ENCODE data around the gene EPN2. TPM values are rescaled to one million over a fixed set of nuclear protein-coding genes. Genes with fewer than 3 reads are reported as not detected.

EPN2 gene
- total RNA-seq, 2 experiments from 2014 or later, result 6.3 to 7.7 TPM

DNA sequence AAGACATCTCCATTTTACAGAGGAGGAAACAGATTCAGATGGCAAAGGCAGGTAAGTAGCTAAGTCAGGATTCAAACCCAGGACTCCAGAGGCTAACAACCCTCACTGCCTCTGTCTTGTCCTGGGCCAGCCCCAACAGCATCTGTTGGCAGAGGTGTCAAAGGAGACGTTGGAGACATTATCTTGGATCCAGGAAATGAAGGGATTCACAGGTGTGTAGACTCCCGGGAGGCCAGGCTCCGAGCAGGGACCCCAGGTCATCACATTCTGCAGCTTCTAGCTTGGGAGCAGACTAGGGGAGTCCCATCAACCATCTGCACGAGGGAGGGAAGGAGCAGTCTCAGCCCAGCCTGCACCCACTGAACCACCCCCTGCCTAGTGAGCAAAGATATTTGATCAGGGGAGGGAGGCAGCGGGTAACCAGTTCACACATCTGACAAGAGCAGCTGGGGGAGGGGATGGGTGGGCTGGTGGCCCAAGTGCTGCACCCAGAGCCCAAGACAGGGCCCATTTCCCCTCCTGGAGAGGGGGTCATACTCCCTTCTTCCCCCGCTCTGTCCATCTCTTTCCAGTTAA is 126.4 kb downstream of the EPN2 start:
- Mint-ChIP-seq H3K27me3 (peaks cover 17% of the 10 kb centered on the region), H3K4me3 (peak overlapping the region; percentile 4), H3K4me1 (peaks cover 37% of the 10 kb centered on the region), H3K9me3 (no peaks in the 10 kb centered on the region), H3K36me3 (ENCODE audit: low read depth) (no peaks in the 10 kb centered on the region), H3K27ac (no peak overlapping the region)
- ChIA-PET CTCF (interaction anchor here (0.7 to 5.6 kb wide), 27 partner anchors 9 to 398 kb away, joined by 3 to 128 read pairs (median 6); partner anchors contain the start of gene MAPK7), POLR2A (interaction anchor here (0.6 to 2.3 kb wide), 7 partner anchors 15 to 403 kb away, joined by 3 to 27 read pairs (median 3); partner anchors contain the start of gene MAPK7)
- no peak for DNase-seq

- Mint-ChIP-seq H3K27me3 (peaks cover 8% of the 10 kb centered on the region), H3K27ac (no peak overlapping the region), H3K4me1 (peaks cover 50% of the 10 kb centered on the region), H3K9me3 (no peaks in the 10 kb centered on the region), H3K36me3 (ENCODE audit: low read depth) (no peaks in the 10 kb centered on the region), H3K4me3 (no peak overlapping the region)
- CTCF ChIA-PET, result interaction anchor here (0.7 to 5.6 kb wide), 9 partner anchors 14 to 283 kb away, joined by 3 to 128 read pairs (median 4); partner anchors contain the start of genes ALDH3A2 and MAPK7
- no peak for DNase-seq
- POLR2A ChIA-PET, result interaction anchor here (0.8 to 3.2 kb wide), 3 partner anchors 13 to 82 kb away, joined by 3 to 20 read pairs (median 3); partner anchors contain the start of gene MAPK7
Measured at GRCh38 chr17:19364699-19365498, 127.7 kb downstream of the EPN2 start.

GRCh38 chr17:19365499-19365817 is 128.3 kb downstream of the EPN2 start:
- peaks cover 8% of the 10 kb centered on the region for H3K27me3 Mint-ChIP-seq
- H3K4me3 Mint-ChIP-seq, result no peak overlapping the region
- ChIA-PET POLR2A (interaction anchor here (1.5 to 3.2 kb wide), 2 partner anchors 12 to 82 kb away, joined by 3 to 20 read pairs; partner anchors contain the start of gene MAPK7), CTCF (interaction anchor here (0.7 to 5.6 kb wide), 8 partner anchors 13 to 282 kb away, joined by 3 to 128 read pairs (median 4); partner anchors contain the start of genes ALDH3A2, MAPK7 and RNF112)
- no peak overlapping the region for H3K27ac Mint-ChIP-seq
- H3K4me1 Mint-ChIP-seq, result peaks cover 56% of the 10 kb centered on the region
- no peak for DNase-seq
- no peaks in the 10 kb centered on the region for H3K9me3 Mint-ChIP-seq
- no peaks in the 10 kb centered on the region for H3K36me3 Mint-ChIP-seq (ENCODE audit: low read depth)

GRCh38 chr17:19365833-19366636 is 128.9 kb downstream of the EPN2 start:
- ChIA-PET POLR2A (interaction anchor here (1.5 to 3.2 kb wide), 2 partner anchors 12 to 81 kb away, joined by 3 to 20 read pairs; partner anchors contain the start of gene MAPK7), CTCF (interaction anchor here (0.7 to 5.6 kb wide), 7 partner anchors 12 to 282 kb away, joined by 3 to 128 read pairs (median 4); partner anchors contain the start of genes ALDH3A2, MAPK7 and RNF112)
- H3K4me3 Mint-ChIP-seq, result no peak overlapping the region
- H3K27me3 Mint-ChIP-seq, result peaks cover 8% of the 10 kb centered on the region
- no peaks in the 10 kb centered on the region for H3K36me3 Mint-ChIP-seq (ENCODE audit: low read depth)
- no peak overlapping the region for H3K27ac Mint-ChIP-seq
- H3K9me3 Mint-ChIP-seq, result no peaks in the 10 kb centered on the region
- no peak for DNase-seq
- peaks cover 62% of the 10 kb centered on the region for H3K4me1 Mint-ChIP-seq

GRCh38 chr17:19366637-19366972 is 129.4 kb downstream of the EPN2 start:
- Mint-ChIP-seq H3K9me3 (no peaks in the 10 kb centered on the region), H3K4me3 (no peak overlapping the region), H3K4me1 (peaks cover 65% of the 10 kb centered on the region), H3K27ac (no peak overlapping the region), H3K36me3 (ENCODE audit: low read depth) (no peaks in the 10 kb centered on the region), H3K27me3 (peaks cover 5% of the 10 kb centered on the region)
- ChIA-PET CTCF (interaction anchor here (1.1 to 5.6 kb wide), 2 partner anchors 44 to 80 kb away, joined by 3 to 128 read pairs; partner anchors contain the start of gene RNF112), POLR2A (interaction anchor here (3.2 kb wide), 1 partner anchor 11 kb away, joined by 20 read pairs; the partner anchor contains the start of gene MAPK7)
- no peak for DNase-seq

DNA sequence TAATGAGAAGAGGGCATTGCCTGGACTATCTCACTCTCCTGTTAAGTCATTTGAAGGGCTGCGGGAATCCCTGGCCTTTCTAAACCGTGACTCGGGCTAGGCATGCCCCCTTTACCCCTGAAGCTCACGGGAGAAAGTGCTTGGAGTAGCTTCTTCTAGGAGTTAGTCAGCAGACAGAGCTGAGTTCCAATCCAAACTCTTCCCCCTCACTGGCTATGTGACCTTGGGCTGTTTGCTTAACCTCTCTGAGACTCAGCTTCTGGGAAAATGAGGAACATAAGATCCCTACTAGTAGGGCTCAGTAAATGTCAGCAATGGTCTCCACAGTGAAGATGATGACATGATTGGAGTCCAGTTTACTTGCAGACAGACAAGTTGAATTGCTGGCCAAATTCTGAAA is 131.1 kb downstream of the EPN2 start:
- Mint-ChIP-seq H3K27ac (no peak overlapping the region), H3K4me1 (peaks cover 67% of the 10 kb centered on the region), H3K4me3 (no peak overlapping the region), H3K9me3 (no peaks in the 10 kb centered on the region), H3K36me3 (ENCODE audit: low read depth) (no peaks in the 10 kb centered on the region), H3K27me3 (peaks cover 5% of the 10 kb centered on the region)
- no peak for DNase-seq
- CTCF ChIA-PET, result interaction anchor here (1.5 to 3.0 kb wide), 3 partner anchors 10 to 79 kb away, joined by 5 to 24 read pairs (median 9); partner anchors contain the start of gene MAPK7
- POLR2A ChIA-PET, result interaction anchor here (2.9 kb wide), 1 partner anchor 10 kb away, joined by 50 read pairs; the partner anchor contains the start of gene MAPK7

DNA sequence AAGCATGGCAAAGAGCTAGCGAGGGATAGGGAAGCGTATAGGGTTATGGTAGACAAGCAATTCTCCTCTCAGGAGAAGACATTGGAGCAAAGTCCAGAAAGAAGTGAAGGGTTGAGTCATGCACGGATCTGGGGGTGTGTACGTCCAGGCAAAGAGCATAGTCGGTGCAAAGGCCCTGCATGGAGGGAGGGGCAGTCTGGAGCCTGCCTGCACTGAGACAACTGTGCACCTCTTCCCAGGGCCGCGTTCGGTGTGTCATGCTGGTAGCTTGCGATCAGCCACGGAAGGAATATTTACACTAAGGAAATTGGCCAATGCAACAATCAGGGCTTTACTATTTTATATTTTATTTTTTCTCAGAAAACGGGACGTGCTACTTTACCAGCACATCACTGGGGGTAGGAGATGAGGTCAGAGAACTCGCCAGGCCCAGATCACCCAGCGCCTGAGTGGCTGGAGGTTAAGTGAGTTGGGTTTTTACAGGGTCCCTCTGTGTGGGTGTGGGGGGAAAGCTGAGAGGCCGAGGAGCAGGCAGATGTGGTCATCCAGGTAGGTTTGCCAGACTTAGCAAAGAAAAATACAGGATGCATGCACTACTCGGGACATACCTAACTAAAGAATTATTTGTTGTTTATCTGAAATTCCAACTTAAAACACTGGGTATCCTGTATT is 132.1 kb downstream of the EPN2 start:
- Mint-ChIP-seq H3K27ac (peak overlapping the region; percentile 96), H3K4me1 (peaks cover 70% of the 10 kb centered on the region), H3K36me3 (ENCODE audit: low read depth) (no peaks in the 10 kb centered on the region), H3K9me3 (no peaks in the 10 kb centered on the region), H3K4me3 (no peak overlapping the region), H3K27me3 (peaks cover under 1% of the 10 kb centered on the region)
- POLR2A ChIA-PET, result interaction anchor here (2.9 kb wide), 1 partner anchor 9 kb away, joined by 50 read pairs; the partner anchor contains the start of gene MAPK7
- CTCF ChIA-PET, result interaction anchor here (1.0 to 3.0 kb wide), 5 partner anchors 9 to 78 kb away, joined by 4 to 24 read pairs (median 5); partner anchors contain the start of gene MAPK7
- no peak for DNase-seq

DNA sequence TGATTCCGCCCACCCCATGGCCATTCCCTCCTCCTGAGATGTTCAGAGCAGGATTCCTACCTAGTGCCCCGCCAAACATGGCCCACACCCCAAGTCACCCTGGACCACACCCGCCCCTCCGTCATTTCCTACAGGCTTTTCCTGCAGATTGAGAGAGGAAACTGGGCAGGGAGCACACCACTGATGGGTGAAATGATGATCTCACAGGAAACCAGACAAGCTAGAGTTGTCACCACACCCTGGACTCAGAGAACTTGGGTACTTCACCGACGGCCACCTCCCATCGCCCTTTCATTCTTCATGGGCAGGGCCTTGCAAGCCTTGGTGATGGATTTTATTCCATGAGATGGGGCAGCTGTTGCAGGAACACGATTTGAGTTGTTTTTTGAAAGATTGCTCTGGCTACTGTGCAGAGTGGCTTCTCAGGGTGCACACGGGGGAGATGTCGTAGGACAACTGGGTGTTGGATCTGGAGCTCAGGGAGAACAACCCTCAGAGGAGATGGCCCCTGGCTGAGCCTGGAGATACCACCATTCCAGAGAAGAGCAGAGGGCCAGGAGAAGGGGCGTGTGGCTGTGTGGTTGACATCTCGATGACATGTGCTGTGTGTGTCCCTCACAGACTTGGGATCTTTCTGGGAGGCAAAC is 132.8 kb downstream of the EPN2 start:
- peak; percentile 73 for DNase-seq

DNA sequence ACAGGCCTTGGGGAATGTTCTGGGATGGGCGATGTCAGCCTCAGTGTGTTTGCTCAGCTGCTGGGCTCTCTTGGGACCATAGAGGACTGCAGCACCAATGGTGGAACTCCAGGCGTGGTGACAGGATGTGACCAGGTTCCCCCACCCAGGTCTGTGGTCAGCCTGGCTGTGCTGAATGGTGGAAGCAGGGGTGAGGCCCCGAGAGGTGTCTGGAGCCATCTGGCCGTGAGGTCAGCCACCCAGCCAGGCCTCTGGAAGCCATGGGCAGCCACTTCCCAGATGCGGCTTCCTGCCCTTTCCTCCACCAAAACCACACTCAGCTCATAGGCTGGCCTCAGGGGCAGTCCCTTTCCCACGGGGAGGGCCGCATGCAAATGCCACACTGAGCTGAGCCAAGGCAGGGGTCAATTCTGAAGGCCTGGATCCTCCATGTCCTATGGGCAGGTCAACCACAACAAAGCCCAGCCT is 133.4 kb downstream of the EPN2 start:
- peaks cover 77% of the 10 kb centered on the region for H3K4me1 Mint-ChIP-seq

More for the DNA sequence above, 132.8 kb downstream of the EPN2 start:
- Mint-ChIP-seq H3K4me3 (peak overlapping the region; percentile 74), H3K9me3 (no peaks in the 10 kb centered on the region), H3K27me3 (no peaks in the 10 kb centered on the region), H3K36me3 (ENCODE audit: low read depth) (peaks cover 3% of the 10 kb centered on the region), H3K27ac (peak overlapping the region; percentile 96), H3K4me1 (peaks cover 76% of the 10 kb centered on the region)
- ChIA-PET POLR2A (interaction anchor here (2.9 kb wide), 1 partner anchor 9 kb away, joined by 50 read pairs; the partner anchor contains the start of gene MAPK7), CTCF (interaction anchor here (0.6 to 3.0 kb wide), 6 partner anchors 8 to 624 kb away, joined by 4 to 24 read pairs (median 4); partner anchors contain the start of gene MAPK7)

GRCh38 chr17:19371259-19372010 is 134.3 kb downstream of the EPN2 start:
- H3K4me1 Mint-ChIP-seq, result peaks cover 85% of the 10 kb centered on the region
- no peaks in the 10 kb centered on the region for H3K27me3 Mint-ChIP-seq
- peak overlapping the region; percentile 96 for H3K27ac Mint-ChIP-seq
- peak; percentile 49 for DNase-seq
- no peaks in the 10 kb centered on the region for H3K9me3 Mint-ChIP-seq
- peaks cover 3% of the 10 kb centered on the region for H3K36me3 Mint-ChIP-seq (ENCODE audit: low read depth)
- peak overlapping the region; percentile 39 for H3K4me3 Mint-ChIP-seq
- ChIA-PET POLR2A (no interaction called here), CTCF (interaction anchor here (1.0 to 2.8 kb wide), 3 partner anchors 9 to 76 kb away, joined by 3 to 9 read pairs (median 4); partner anchors contain the start of gene B9D1)

More for the DNA sequence above, 133.4 kb downstream of the EPN2 start:
- peaks cover 3% of the 10 kb centered on the region for H3K36me3 Mint-ChIP-seq (ENCODE audit: low read depth)
- DNase-seq, result peak; percentile 66
- H3K9me3 Mint-ChIP-seq, result no peaks in the 10 kb centered on the region
- POLR2A ChIA-PET, result interaction anchor here (2.9 kb wide), 1 partner anchor 8 kb away, joined by 50 read pairs; the partner anchor contains the start of gene MAPK7
- peak overlapping the region; percentile 96 for H3K27ac Mint-ChIP-seq
- H3K4me3 Mint-ChIP-seq, result peak overlapping the region; percentile 74
- CTCF ChIA-PET, result interaction anchor here (1.0 to 3.0 kb wide), 4 partner anchors 7 to 77 kb away, joined by 4 to 24 read pairs (median 6); partner anchors contain the start of genes B9D1 and MAPK7
- H3K27me3 Mint-ChIP-seq, result no peaks in the 10 kb centered on the region
